Activated CD8-positive, alpha-beta memory T cell treated with anti-CD3 and anti-CD28 coated beads for 4 hours (primary cell): ENCODE results near the gene MYH9.

Source experiments
- DNase-seq, 2 donors: peaks; one replicate each; pipeline ENCODE4 v3.0.0-alpha.2; 2020; ENCODE audit warnings: low read depth in 2 of 2

MYH9 gene

GRCh38 chr22:36349726-36350125 is 38.0 kb downstream of the MYH9 start:
- DNase-seq = no peak

- no peak for DNase-seq
Measured at GRCh38 chr22:36348760-36349159, 39.0 kb downstream of the MYH9 start.

GRCh38 chr22:36347094-36347493 is 40.7 kb downstream of the MYH9 start:
- no peak for DNase-seq

- DNase-seq = peak in 1 of 2 donors; percentile 69
Measured at GRCh38 chr22:36344106-36344827, 43.5 kb downstream of the MYH9 start.

GRCh38 chr22:36343720-36344105 is 44.1 kb downstream of the MYH9 start:
- DNase-seq = no peak

- DNase-seq = no peak
Measured at GRCh38 chr22:36343070-36343719, 44.6 kb downstream of the MYH9 start.

- DNase-seq = no peak
Measured at GRCh38 chr22:36341640-36342041, 46.1 kb downstream of the MYH9 start.

- DNase-seq = no peak
Measured at GRCh38 chr22:36340621-36341020, 47.1 kb downstream of the MYH9 start.

- no peak for DNase-seq
Measured at GRCh38 chr22:36339171-36340065, 48.3 kb downstream of the MYH9 start.

GRCh38 chr22:36337365-36338130 is 50.2 kb downstream of the MYH9 start:
- no peak for DNase-seq

- DNase-seq = no peak
Measured at GRCh38 chr22:36336246-36337182, 51.3 kb downstream of the MYH9 start.

GRCh38 chr22:36335621-36336020 is 52.1 kb downstream of the MYH9 start:
- DNase-seq = no peak

- no peak for DNase-seq
Measured at GRCh38 chr22:36334821-36335603, 52.8 kb downstream of the MYH9 start.

GRCh38 chr22:36334081-36334820 is 53.5 kb downstream of the MYH9 start:
- no peak for DNase-seq

- DNase-seq = no peak
Measured at GRCh38 chr22:36333644-36334043, 54.1 kb downstream of the MYH9 start.

- DNase-seq = no peak
Measured at GRCh38 chr22:36332623-36333332, 55.0 kb downstream of the MYH9 start.

- no peak for DNase-seq
Measured at GRCh38 chr22:36331912-36332622, 55.7 kb downstream of the MYH9 start.
